Adrenal gland (tissue), 12 donors: ENCODE results near the gene STIP1. TPM values are rescaled to one million over a fixed set of nuclear protein-coding genes. Genes with fewer than 3 reads are reported as not detected.

Experiments
- DNase-seq, 7 donors: peaks; one replicate each; pipeline ENCODE4 v3.0.0-alpha.2; 2019 to 2020
- H3K27ac ChIP-seq, 5 donors: fragments of 200-600 bp; sonication (generic) in 4 of 5; 1 replicate in 3 of 5; 2 replicates in 2 of 5; pipeline versions ENCODE4 v1.5.1 to v1.8.0; 2016 to 2020; ENCODE audit warnings: mild to moderate bottlenecking in 1 of 5
- H3K27me3 ChIP-seq: fragments of 200-600 bp; 2 replicates; pipeline ENCODE4 v1.8.0; 2021
- H3K36me3 ChIP-seq, 2 donors: fragments of 200-600 bp; replicated peaks in 1 of 2; 1 replicate in 1 of 2; 2 replicates in 1 of 2; pipeline versions ENCODE4 v1.5.1 to v1.8.0; 2018 to 2022
- H3K4me1 ChIP-seq, 2 donors: fragments of 200-600 bp; replicated peaks in 1 of 2; 1 replicate in 1 of 2; 2 replicates in 1 of 2; pipeline versions ENCODE4 v1.5.1 to v1.8.0; 2018 to 2021
- H3K4me3 ChIP-seq, 4 donors: fragments of 200-600 bp; sonication (generic) in 3 of 4; one replicate each; pipeline ENCODE4 v1.5.1; 2016 to 2018
- H3K9me3 ChIP-seq, 3 donors: fragments of 200-600 bp; sonication (generic) in 1 of 3; replicated peaks in 1 of 3; 1 replicate in 2 of 3; 2 replicates in 1 of 3; pipeline versions ENCODE4 v1.5.1 to v1.8.0; 2016 to 2021
- CTCF ChIP-seq, 6 experiments: fragments of 450-650 bp in 4 of 6; fragments of 200-600 bp in 2 of 6; sonication (generic) in 1 of 6; IDR thresholded peaks; 1 replicate in 5 of 6; 2 replicates in 1 of 6; pipeline versions ENCODE4 v1.5.1 to v1.8.0; 2016 to 2021; ENCODE audit warnings: antibody characterized with exemption in 6 of 6, mild to moderate bottlenecking in 2 of 6, moderate library complexity in 1 of 6
- POLR2A ChIP-seq, 2 donors: fragments of 450-650 bp; IDR thresholded peaks; one replicate each; pipeline ENCODE4 v1.6.1; 2017; ENCODE audit warnings: antibody characterized with exemption in 2 of 2, mild to moderate bottlenecking in 2 of 2, moderate library complexity in 1 of 2
- WGBS, 4 donors: extraction: QIAGEN DNeasy Blood & Tissue Kit in 2 of 4; methylation state at CpG; one replicate each; pipeline versions ENCODE4 v1.1.5 to v1.1.7; 2013 to 2017; 5-methylcytosine and 5-hydroxymethylcytosine counted together
- intact Hi-C, 2 donors: fragments of 100-400 bp; cut with DNase I; formaldehyde crosslinking; loops; one replicate each; pipeline versions ENCODE4 v1.14.1 to v1.15.0; 2022 to 2023
- polyA plus RNA-seq, 3 donors: library from polyadenylated mRNA; stranded (reverse); fragments of 200-250 nt in 2 of 3; fragments of 350-450 nt in 1 of 3; fragmentation: Illumina TruSeq in 1 of 3; extraction: RNeasy Lipid Tissue Mini Kit (QIAGEN cat#74804) in 1 of 3; gene quantifications; one replicate each; pipeline ENCODE4 v1.2.3, GENCODE V29; 2013 to 2014
- total RNA-seq, 9 donors: library from RNA; depleted of rRNA in 4 of 9; stranded (reverse); fragments of >200 nt in 4 of 9; fragments of 120-200 nt in 1 of 9; fragmentation: NEBNext Ultra II Directional in 1 of 9; extraction: Animal tissue kit (Norgen Biotek cat#: 25700) in 1 of 9; gene quantifications; one replicate each; pipeline versions ENCODE4 v1.1.0 to v1.2.4, GENCODE V29; 2013 to 2023
- donor health status: healthy with polysubstance abuse.
- donor health status: Bipolar disorder and iron deficiency.
- donor health status: DM: yes; HTN: yes; CAD: no.
- donor health status: DM: no; HTN: no; CAD: no.
- donor health status: DM: no; HTN: no; CAD: no.
- donor health status: DM: yes; HTN: yes; CAD: no.

STIP1 gene
- total and polyA plus RNA-seq, 12 donors, result 82.1 to 523 (median 183) TPM

DNA sequence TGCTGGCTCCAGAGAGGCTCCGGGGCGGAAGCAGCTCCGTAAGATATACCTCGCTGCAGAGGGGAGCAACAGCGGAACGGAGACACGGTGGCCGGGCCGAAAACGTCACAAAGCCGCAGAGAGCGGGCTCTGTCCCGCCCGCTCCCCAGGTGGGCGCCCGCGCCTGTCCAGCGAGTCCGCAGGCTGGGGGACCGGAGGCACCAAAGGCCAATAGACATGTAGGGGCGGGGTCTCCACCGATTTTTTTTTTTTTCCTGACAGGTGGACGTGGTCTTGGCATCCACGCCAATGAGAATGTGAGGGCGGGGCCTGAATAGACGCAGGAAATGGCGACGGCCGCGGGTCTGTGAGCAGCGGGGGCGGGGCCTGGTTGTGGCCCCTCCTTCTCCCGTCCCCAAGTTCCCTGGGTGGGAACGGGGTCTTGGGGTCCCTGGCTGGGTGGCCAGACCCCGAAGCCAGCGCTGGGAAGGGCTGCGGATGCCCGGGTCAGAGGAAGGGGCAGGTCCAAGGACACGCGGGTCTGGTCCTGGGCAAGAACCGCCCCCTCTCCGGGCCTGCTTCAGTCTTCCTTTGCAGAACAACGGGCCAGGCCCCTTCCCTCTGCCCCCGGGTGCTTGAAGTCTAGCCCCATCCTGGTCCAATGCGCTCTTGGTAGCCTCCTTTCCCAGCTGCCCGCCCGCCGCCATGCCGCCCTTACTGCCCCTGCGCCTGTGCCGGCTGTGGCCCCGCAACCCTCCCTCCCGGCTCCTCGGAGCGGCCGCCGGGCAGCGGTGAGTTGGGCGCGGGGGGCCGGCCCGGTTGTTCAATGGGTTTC lies 44.4 kb downstream of the STIP1 start, which contains the start of gene DNAJC4:
Gene DNAJC4, plus strand, starts transcription at position 378 of the 814 bp plus-strand sequence. Its CDS starts 307 bp downstream, at position 685.
- 0 to 2% (median 1%) methylated on average over 35 to 62 of the region's 62 CpGs for WGBS, 4 donors
- peak; percentile 23 to 46 for TF ChIP-seq POLR2A (IDR thresholded peaks at IDR 0.05)
- no peak for TF ChIP-seq CTCF (IDR thresholded peaks at IDR 0.05)
- intact Hi-C loops, result no loop called here
- Histone ChIP-seq H3K4me1 (peaks cover 16 to 50% of the 10 kb centered on the region in 2 donors), H3K9me3 (no peaks in the 10 kb centered on the region), H3K36me3 (no peaks in the 10 kb centered on the region), H3K27me3 (no peaks in the 10 kb centered on the region), H3K4me3 (peak within 1 kb of the TSS in 3 of 4 donors; percentile 7 to 81 (median 70)), H3K27ac (peak within 1 kb of the TSS; percentile 19 to 96 (median 91))
- peak; percentile 90 to 97 (median 94) for DNase-seq

DNA sequence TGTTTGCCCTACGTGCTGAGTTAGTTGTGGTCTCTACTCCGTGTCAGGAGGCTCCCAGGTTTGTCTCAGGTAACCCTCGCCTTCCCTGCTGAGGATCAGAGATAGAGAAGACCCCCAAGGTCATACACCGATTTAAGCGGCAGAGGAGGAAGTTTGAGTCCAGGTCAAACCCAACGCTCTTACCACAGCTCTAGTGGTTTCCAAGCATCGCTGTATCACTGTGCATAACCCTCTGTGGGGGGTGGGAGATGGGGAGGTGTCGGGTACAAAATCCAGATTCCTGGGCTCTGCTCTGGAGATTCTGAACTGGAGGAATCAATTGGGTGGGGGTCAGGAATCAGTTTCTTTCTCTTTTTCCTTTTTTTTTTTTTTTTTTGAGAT lies 45.0 kb downstream of the STIP1 start:
- Histone ChIP-seq H3K36me3 (no peaks in the 10 kb centered on the region), H3K4me3 (peak overlapping the region in 3 of 4 donors; percentile 7 to 81 (median 70)), H3K9me3 (no peaks in the 10 kb centered on the region), H3K27ac (peak overlapping the region; percentile 19 to 96 (median 91)), H3K27me3 (no peaks in the 10 kb centered on the region), H3K4me1 (peaks cover 16 to 52% of the 10 kb centered on the region in 2 donors)
- 5 to 14% (median 6%) methylated on average over 5 to 8 of the region's 8 CpGs for WGBS, 4 donors
- TF ChIP-seq POLR2A (IDR thresholded peaks at IDR 0.05), result no peak
- TF ChIP-seq CTCF (IDR thresholded peaks at IDR 0.05), result no peak
- peak in 1 of 7 donors; percentile 18 for DNase-seq
- intact Hi-C loops, result no loop called here

DNA sequence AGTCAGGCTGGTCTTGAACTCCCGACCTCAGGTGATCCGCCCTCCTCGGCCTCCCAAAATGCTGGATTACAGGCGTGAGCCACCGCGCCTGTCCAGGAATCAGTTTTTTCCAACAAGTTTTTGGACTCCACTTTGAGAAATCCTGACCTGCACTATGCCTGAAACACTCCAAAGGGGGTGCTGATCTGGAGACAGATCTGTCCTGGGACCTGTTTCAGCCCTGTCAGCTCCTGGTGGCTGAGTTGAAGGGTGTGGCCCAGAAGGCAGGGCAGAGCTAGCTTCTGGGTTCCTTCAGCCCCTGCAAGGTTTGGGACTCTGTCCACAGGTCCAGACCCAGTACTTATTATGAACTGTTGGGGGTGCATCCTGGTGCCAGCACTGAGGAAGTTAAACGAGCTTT lies 45.6 kb downstream of the STIP1 start:
- WGBS, 4 donors, result 86 to 88% (median 87%) methylated on average over 7 of the region's 7 CpGs
- Histone ChIP-seq H3K9me3 (no peaks in the 10 kb centered on the region), H3K4me1 (peaks cover 15 to 49% of the 10 kb centered on the region in 2 donors), H3K27ac (peak overlapping the region in 1 of 5 donors; percentile 94), H3K27me3 (no peaks in the 10 kb centered on the region), H3K36me3 (no peaks in the 10 kb centered on the region), H3K4me3 (no peak overlapping the region)
- intact Hi-C loops, result no loop called here
- DNase-seq, result no peak
- TF ChIP-seq POLR2A (IDR thresholded peaks at IDR 0.05), result no peak
- TF ChIP-seq CTCF (IDR thresholded peaks at IDR 0.05), result no peak

- WGBS, 4 donors, result 87 to 95% (median 88%) methylated on average over 8 to 15 of the region's 15 CpGs
- H3K4me3 ChIP-seq, result no peak overlapping the region
- TF ChIP-seq CTCF (IDR thresholded peaks at IDR 0.05) (no peak), POLR2A (IDR thresholded peaks at IDR 0.05) (no peak)
- H3K9me3 ChIP-seq, result no peaks in the 10 kb centered on the region
- intact Hi-C loops, result no loop called here
- peaks cover 6 to 41% of the 10 kb centered on the region in 2 donors for H3K4me1 ChIP-seq
- DNase-seq, result peak in 4 of 7 donors; percentile 20 to 31 (median 25)
- H3K36me3 ChIP-seq, result peaks cover 0 to 4% of the 10 kb centered on the region in 2 donors
- no peaks in the 10 kb centered on the region for H3K27me3 ChIP-seq
- peak overlapping the region in 1 of 5 donors; percentile 21 for H3K27ac ChIP-seq
Measured at GRCh38 chr11:64232182-64232966, 46.4 kb downstream of the STIP1 start.
